Sciatic nerve (tissue), 2 donors: ENCODE measurements around the gene IRAK1. TPM values are rescaled to one million over a fixed set of nuclear protein-coding genes. Genes with fewer than 3 reads are reported as not detected.
"Not testable (repeated sequence)": the region's sequence is repeated elsewhere in the genome, so short reads cannot be mapped to it uniquely, and the experiment has no call there.

Experiments used
- ATAC-seq: fragments of 200-7000 bp; cut with Tn5 transposase; one replicate; pipeline ENCODE4 v1.9.1; 2020; ENCODE audit warnings: mild to moderate bottlenecking, moderate library complexity
- DNase-seq: peaks from one replicate; pipeline ENCODE4 v3.0.0-alpha.2; 2020; ENCODE audit warnings: low spot score
- intact Hi-C: fragments of 100-400 bp; cut with DNase I; formaldehyde crosslinking; loops from one replicate; pipeline ENCODE4 v1.14.2; 2022
- total RNA-seq: library from RNA; stranded (reverse); fragmentation: NEBNext Ultra II Directional; extraction: Animal tissue kit (Norgen Biotek cat#: 25700); gene quantifications from one replicate; pipeline ENCODE4 v1.2.1, GENCODE V29; 2021
- donor health status: DM: no; HTN: no; CAD: no.
- donor health status: DM: no; HTN: no; CAD: no.

Gene IRAK1
- total RNA-seq, 1 donor from 2014 or later = 53.9 TPM

DNA sequence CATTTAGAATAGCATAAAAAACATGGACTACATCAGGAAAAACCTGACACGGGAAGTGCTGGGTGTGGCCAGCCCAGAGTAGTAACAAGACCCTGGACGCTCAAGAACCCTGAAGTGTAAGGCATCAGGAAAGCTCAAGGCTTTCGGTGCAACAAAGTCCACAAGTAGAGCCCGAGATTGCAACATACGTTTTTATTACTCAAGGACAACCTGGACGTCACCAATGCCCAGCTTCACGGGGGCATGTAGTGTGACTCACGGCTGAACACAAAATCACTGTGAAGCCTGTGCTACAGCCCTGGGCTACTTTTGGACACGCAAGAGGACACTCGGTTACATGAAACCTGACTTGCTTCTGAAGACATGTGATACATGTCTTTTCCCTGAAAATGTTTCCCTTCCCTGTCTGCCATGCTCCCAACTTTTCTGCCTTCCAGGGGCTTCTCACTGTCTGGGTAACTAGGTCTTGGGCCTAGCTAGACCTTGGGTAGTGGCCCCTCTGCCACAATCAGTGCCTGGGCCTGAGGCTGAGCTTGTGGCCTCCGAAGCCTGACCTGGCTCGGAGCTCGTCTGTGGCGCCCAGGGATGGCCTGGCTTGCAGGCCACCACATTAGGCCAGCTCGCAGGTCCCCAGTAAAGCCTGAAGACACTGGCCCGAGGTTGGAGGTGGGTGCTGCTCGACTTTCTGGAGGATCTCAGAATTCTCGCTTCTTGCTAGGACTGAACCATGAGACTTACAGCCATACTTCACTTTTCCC, 9.2 kb downstream of the IRAK1 start:
- intact Hi-C loops = no loop called here
- no peak for ATAC-seq
- no peak for DNase-seq

GRCh38 chrX:154008521-154008920, 11.2 kb downstream of the IRAK1 start:
- intact Hi-C loops = no loop called here
- ATAC-seq (no peak), DNase-seq (no peak)

- DNase-seq (no peak), ATAC-seq (no peak)
- intact Hi-C loops = no loop called here
Measured at GRCh38 chrX:154006947-154007346, 12.8 kb downstream of the IRAK1 start.

DNA sequence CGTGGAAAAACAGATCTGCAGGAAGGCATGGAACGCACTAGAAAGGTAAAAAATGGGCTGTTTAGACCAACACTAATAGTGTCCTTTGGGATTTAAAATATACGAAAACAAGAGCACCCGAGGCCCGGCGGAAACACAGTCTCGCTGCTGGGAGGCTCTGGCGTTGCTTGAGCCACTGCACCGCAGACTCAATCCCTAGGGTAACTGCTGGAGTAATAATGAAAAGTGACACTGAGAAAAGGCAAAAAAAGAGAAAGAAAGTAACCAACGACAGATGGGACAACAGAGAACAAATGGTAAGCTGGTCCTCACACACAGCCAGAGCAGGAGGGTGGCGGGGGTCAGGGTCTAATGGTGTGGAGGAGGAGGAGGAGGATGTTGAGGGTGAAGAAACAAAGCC, 15.4 kb downstream of the IRAK1 start:
- no peak for DNase-seq
- intact Hi-C loops = no loop called here

DNA sequence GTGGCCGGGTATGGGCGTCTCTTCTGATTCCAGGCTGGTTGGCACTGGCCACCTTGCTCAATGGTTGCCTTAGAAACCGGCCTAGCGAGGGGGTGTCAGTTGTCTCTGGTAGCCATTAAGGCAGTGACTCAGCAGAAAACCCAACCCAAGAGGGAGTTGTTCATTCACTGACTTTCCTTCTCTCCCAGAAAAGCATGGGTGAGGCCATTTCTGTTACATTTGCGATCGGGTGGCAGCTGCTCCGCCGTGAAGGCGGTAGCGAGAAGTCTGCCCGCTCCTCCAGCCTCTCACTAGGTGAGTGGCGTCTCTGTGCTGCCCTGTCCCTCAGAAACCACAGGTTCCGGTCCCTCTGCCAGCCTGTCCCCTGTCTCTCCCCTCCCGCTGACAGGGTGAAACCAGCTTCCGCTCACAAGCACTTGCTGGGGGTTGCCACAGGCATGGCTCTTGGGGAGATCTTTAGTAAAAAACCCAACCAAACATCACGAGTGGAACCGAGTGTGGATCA, 17.4 kb downstream of the IRAK1 start:
- no peak for DNase-seq

More for the DNA sequence above, 15.4 kb downstream of the IRAK1 start:
- ATAC-seq = no peak

GRCh38 chrX:154000051-154000450, 19.7 kb downstream of the IRAK1 start:
- no peak for DNase-seq
- intact Hi-C loops = no loop called here
- no peak for ATAC-seq

More for the DNA sequence above, 17.4 kb downstream of the IRAK1 start:
- ATAC-seq = peak; percentile 80
- intact Hi-C loops = no loop called here

DNA sequence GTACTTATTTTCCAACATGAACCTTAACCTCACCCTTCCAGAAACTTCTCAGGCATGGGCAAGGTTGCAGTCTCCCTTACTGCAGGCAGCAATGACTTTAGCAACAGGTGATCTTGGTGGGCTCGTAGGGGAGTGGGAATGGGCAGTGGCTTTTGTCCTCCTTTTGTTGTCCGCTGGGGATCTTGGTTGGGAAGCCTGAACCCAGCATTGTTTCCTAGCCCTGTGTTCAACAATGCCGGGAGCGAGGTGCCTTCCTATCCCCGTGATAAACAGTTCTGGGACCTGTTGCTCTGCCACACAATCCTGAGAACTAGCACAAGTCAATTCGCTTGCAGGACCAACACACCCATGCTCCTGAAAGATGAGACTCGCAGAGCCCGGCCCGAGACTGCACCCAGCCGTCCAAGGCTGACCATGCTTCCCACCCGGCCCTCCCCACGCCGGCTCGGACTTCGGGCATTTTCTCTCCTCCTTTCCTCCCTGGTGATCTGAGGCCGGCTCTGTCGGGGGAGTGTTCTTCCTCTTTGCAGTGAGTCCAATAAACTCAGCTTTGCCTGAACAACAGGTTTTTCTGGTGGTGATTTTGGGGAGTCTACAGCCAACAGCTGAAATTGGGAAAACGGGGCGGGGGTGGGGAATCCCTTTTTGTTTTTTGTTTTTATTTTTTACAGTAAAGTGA, 20.2 kb downstream of the IRAK1 start:
- ATAC-seq = peak; percentile 30
- intact Hi-C loops = no loop called here
- no peak for DNase-seq

DNA sequence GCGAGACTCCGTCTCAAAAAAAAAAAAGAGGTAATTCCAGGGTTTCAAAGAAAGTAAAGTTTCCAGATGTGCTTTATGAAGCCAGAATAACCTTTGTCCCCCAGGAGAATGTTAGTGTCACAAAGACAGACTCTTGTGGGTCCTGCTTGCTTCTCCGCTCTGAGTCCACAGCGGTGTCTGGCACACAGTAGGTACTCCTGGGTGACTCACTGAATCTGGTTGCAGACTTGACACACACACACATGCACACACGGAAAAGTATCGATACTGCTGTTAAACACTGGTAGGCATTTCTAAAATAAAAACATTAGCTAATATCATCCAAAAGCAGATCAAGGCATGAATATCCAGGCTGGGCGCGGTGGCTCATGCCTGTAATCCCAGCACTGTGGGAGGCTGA, 24.2 kb downstream of the IRAK1 start:
- no peak for ATAC-seq
- intact Hi-C loops = no loop called here
- no peak for DNase-seq

DNA sequence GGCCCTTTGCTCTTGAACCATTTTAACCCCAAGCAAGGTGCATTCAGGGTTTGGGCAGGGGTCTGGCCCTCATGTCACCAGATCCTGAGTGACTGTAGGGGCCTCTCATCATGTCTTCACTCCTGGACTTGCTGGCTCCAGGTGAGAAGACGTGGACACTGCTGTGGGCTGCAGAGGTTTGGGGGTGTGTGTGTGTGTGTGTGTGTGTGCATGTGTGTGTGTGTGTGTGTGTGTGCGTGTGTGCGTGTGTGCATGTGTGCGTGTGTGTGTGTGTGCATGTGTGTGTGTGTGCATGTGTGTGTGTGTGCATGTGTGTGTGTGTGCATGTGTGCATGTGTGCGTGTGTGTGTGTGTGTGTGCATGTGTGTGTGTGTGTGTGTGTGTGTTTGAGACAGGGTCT, 25.3 kb downstream of the IRAK1 start:
- ATAC-seq, DNase-seq, intact Hi-C loops: not testable (repeated sequence)

DNA sequence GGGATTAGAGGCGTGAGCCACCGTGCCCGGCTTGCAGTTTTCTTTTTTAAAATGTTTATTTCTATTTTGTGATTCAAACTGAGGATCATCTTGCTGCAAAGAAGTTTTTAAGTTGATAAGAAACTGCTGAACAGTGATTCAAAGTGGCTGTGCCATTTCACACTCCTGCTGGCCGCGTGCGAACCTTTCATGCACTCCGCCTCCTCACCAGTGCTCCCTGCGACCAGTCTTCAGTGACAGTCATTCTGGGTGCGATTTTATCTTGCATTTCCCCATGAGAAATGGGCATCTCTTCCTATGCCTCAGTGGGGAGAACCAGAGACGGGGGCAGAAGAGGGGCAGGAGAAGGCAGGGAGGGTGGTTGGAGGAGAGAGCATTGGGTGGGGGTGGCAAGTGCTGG, 25.7 kb downstream of the IRAK1 start:
- ATAC-seq = no peak
- intact Hi-C loops = no loop called here
- no peak for DNase-seq

GRCh38 chrX:153993079-153993478, 26.6 kb downstream of the IRAK1 start:
- ATAC-seq = no peak

GRCh38 chrX:153992180-153992579, 27.5 kb downstream of the IRAK1 start:
- DNase-seq = no peak
- no peak for ATAC-seq
- intact Hi-C loops = no loop called here

More at GRCh38 chrX:153993079-153993478, 26.6 kb downstream of the IRAK1 start:
- intact Hi-C loops = no loop called here
- DNase-seq = no peak

- DNase-seq = no peak
- no peak for ATAC-seq
- intact Hi-C loops = no loop called here
Measured at GRCh38 chrX:153991013-153991580, 28.6 kb downstream of the IRAK1 start.

DNA sequence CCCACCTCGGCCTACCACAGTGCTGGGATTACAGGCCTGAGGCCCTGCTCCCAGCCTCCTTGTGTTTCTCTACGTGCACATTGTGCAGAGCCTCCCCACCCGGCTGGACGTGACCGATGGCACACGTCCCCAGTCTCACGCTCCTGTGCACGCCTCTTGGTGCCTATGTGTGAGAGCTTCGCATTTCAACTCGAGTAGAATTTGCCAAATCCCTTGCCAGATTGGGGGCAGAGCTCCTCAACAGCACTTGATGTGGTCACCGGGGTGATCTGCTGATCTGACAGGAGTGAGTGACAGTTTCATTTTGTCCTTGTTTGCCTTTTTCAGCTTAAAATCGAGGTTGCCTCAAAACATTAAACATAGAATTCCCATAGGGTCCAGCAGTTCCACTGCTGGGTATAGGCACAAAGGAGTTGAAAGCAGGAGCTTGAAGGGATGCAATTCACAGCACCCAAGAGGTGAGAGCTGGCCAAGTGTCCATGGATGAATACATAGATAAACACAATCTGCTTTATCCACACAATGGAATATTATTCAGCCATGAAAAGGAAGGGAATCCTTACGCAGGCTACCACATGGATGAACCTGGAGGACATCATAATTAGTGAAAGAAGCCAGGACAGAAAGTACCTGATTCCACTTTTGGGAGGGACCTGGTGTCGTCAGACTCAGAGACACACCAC, 29.6 kb downstream of the IRAK1 start:
- DNase-seq = no peak
- intact Hi-C loops = no loop called here
- ATAC-seq = no peak

- DNase-seq = no peak
- ATAC-seq = no peak
- intact Hi-C loops = no loop called here
Measured at GRCh38 chrX:153988493-153988892, 31.2 kb downstream of the IRAK1 start.

GRCh38 chrX:153984351-153985178, 35.1 kb downstream of the IRAK1 start:
- ATAC-seq (no peak), DNase-seq (peak; percentile 59)
- intact Hi-C loops = no loop called here

DNA sequence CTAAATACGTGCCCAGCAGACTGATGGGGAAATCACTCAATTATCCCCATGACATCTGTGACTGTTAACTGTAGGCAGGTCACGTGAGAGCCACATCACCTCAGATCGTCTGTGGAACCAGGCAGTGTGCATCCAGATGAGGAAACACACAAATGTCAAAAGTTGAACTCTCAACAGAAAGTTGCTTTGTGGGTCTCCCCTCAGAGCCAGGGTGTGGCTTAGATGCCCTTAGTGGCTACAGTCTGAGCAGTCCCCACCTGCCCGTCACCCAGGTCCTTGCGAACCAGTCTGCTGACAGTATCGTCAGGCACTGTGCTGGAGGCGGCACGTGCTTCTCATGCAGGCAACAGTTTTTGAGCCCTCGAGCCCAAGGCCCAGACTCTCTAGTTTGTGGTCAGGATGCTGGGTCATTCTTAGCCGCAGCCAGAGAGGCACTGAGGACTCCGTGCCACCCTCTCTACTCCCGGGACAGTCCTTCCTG, 36.3 kb downstream of the IRAK1 start:
- DNase-seq = no peak
- intact Hi-C loops = no loop called here
- no peak for ATAC-seq

- peak; percentile 87 for DNase-seq
- peak; percentile 88 for ATAC-seq
- intact Hi-C loops = no loop called here
Measured at GRCh38 chrX:153981771-153982533, 37.8 kb downstream of the IRAK1 start.
